ENCODE data around the gene NOTCH1.

- TF ChIP-seq, protein P1, sequence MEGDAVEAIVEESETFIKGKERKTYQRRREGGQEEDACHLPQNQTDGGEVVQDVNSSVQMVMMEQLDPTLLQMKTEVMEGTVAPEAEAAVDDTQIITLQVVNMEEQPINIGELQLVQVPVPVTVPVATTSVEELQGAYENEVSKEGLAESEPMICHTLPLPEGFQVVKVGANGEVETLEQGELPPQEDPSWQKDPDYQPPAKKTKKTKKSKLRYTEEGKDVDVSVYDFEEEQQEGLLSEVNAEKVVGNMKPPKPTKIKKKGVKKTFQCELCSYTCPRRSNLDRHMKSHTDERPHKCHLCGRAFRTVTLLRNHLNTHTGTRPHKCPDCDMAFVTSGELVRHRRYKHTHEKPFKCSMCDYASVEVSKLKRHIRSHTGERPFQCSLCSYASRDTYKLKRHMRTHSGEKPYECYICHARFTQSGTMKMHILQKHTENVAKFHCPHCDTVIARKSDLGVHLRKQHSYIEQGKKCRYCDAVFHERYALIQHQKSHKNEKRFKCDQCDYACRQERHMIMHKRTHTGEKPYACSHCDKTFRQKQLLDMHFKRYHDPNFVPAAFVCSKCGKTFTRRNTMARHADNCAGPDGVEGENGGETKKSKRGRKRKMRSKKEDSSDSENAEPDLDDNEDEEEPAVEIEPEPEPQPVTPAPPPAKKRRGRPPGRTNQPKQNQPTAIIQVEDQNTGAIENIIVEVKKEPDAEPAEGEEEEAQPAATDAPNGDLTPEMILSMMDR (conservative IDR thresholded peaks at IDR 0.05) = no peak
- no peak for TF ChIP-seq EZH2 (IDR thresholded peaks at IDR 0.05; ENCODE audit: low read depth)
Observed at GRCh38 chr9:136514022-136514714, 31.7 kb downstream of the NOTCH1 start.
